Neural crest cell (in vitro differentiated cells): ENCODE results near the gene TBC1D25. TPM values are rescaled to one million over a fixed set of nuclear protein-coding genes. Genes with fewer than 3 reads are reported as not detected.

Experiments used
- DNase-seq: peaks from one replicate; pipeline ENCODE4 v3.0.0; 2021; ENCODE audit warnings: low read depth, mixed read lengths, low spot score
- H3K27ac Mint-ChIP-seq: one replicate; pipeline ENCODE4 v1.8.0; 2021; ENCODE audit warnings: mild to moderate bottlenecking, mixed read lengths; ENCODE audit not compliant: unreplicated experiment
- H3K27me3 Mint-ChIP-seq: 2 replicates; pipeline ENCODE4 v1.8.0; 2021; ENCODE audit warnings: low read depth, mild to moderate bottlenecking, mixed read lengths
- H3K36me3 Mint-ChIP-seq: 2 replicates; pipeline ENCODE4 v1.8.0; 2021; ENCODE audit warnings: low read depth, mild to moderate bottlenecking, mixed read lengths
- H3K4me1 Mint-ChIP-seq: 2 replicates; pipeline ENCODE4 v1.8.0; 2021; ENCODE audit warnings: mixed read lengths
- H3K4me3 Mint-ChIP-seq: one replicate; pipeline ENCODE4 v1.8.0; 2021; ENCODE audit warnings: mild to moderate bottlenecking, mixed read lengths
- H3K9me3 Mint-ChIP-seq: 2 replicates; pipeline ENCODE4 v1.8.0; 2021; ENCODE audit warnings: mixed read lengths
- CTCF ChIP-seq: fragments of 200-600 bp; sonication (generic); conservative IDR thresholded peaks from 2 replicates; pipeline ENCODE4 v1.5.0; 2021; ENCODE audit warnings: antibody characterized with exemption, mild to moderate bottlenecking
- total RNA-seq: library from RNA; stranded (reverse); gene quantifications from 2 replicates; pipeline ENCODE4 v1.2.1, GENCODE V29; 2021

Gene TBC1D25
- total RNA-seq, 1 donor from 2014 or later = 12.0 TPM

- peaks cover 18% of the 10 kb centered on the region for H3K4me1 Mint-ChIP-seq
- DNase-seq = no peak
- H3K27ac Mint-ChIP-seq = no peak overlapping the region
- peak overlapping the region; percentile 44 for H3K4me3 Mint-ChIP-seq
- H3K27me3 Mint-ChIP-seq = no peaks in the 10 kb centered on the region
- H3K36me3 Mint-ChIP-seq = peaks cover 20% of the 10 kb centered on the region
- no peak for TF ChIP-seq CTCF
- no peaks in the 10 kb centered on the region for H3K9me3 Mint-ChIP-seq
Observed at GRCh38 chrX:48578661-48579128, 39.2 kb downstream of the TBC1D25 start.

GRCh38 chrX:48579259-48579658 is 39.7 kb downstream of the TBC1D25 start:
- no peak for DNase-seq
- Mint-ChIP-seq H3K9me3 (no peaks in the 10 kb centered on the region), H3K27ac (no peak overlapping the region), H3K36me3 (peaks cover 20% of the 10 kb centered on the region), H3K4me3 (peak overlapping the region; percentile 44), H3K27me3 (no peaks in the 10 kb centered on the region), H3K4me1 (peaks cover 13% of the 10 kb centered on the region)
- TF ChIP-seq CTCF = no peak

- no peak overlapping the region for H3K27ac Mint-ChIP-seq
- no peaks in the 10 kb centered on the region for H3K27me3 Mint-ChIP-seq
- no peak for TF ChIP-seq CTCF
- H3K36me3 Mint-ChIP-seq = peaks cover 14% of the 10 kb centered on the region
- H3K4me1 Mint-ChIP-seq = peaks cover 3% of the 10 kb centered on the region
- no peak for DNase-seq
- no peak overlapping the region for H3K4me3 Mint-ChIP-seq
- H3K9me3 Mint-ChIP-seq = peaks cover 2% of the 10 kb centered on the region
Observed at GRCh38 chrX:48580662-48581061, 41.1 kb downstream of the TBC1D25 start.

- Mint-ChIP-seq H3K27ac (no peak overlapping the region), H3K4me1 (no peaks in the 10 kb centered on the region), H3K9me3 (peaks cover 2% of the 10 kb centered on the region), H3K36me3 (peaks cover 3% of the 10 kb centered on the region), H3K27me3 (no peaks in the 10 kb centered on the region), H3K4me3 (no peak overlapping the region)
- no peak for DNase-seq
- no peak for TF ChIP-seq CTCF
Observed at GRCh38 chrX:48584698-48585097, 45.2 kb downstream of the TBC1D25 start.

- no peak for TF ChIP-seq CTCF
- Mint-ChIP-seq H3K36me3 (peaks cover 4% of the 10 kb centered on the region), H3K27me3 (no peaks in the 10 kb centered on the region), H3K4me3 (peak overlapping the region; percentile 8), H3K9me3 (no peaks in the 10 kb centered on the region), H3K4me1 (no peaks in the 10 kb centered on the region), H3K27ac (no peak overlapping the region)
- DNase-seq = no peak
Observed at GRCh38 chrX:48589482-48590162, 50.1 kb downstream of the TBC1D25 start.
